ENCODE measurements around the gene AP1G2. TPM values are rescaled to one million over a fixed set of nuclear protein-coding genes. Genes with fewer than 3 reads are reported as not detected.
"Not testable (repeated sequence)": the region's sequence is repeated elsewhere in the genome, so short reads cannot be mapped to it uniquely, and the experiment has no call there.

The AP1G2 gene
- total RNA-seq, 1 experiment from 2014 or later = 45.2 TPM

GRCh38 chr14:23600806-23601205 is 33.2 kb upstream of the AP1G2 start:
- no peak for DNase-seq (ENCODE audit: extremely low read depth, low read depth)

GRCh38 chr14:23600322-23600707 is 32.7 kb upstream of the AP1G2 start:
- DNase-seq (ENCODE audit: extremely low read depth, low read depth) = no peak

- DNase-seq (ENCODE audit: extremely low read depth, low read depth) = not testable (repeated sequence)
Measured at GRCh38 chr14:23594191-23594590, 26.6 kb upstream of the AP1G2 start.

- no peak for DNase-seq (ENCODE audit: extremely low read depth, low read depth)
Measured at GRCh38 chr14:23590198-23590597, 22.6 kb upstream of the AP1G2 start.

- no peak for DNase-seq (ENCODE audit: extremely low read depth, low read depth)
Measured at GRCh38 chr14:23589606-23590005, 22.0 kb upstream of the AP1G2 start.

GRCh38 chr14:23588884-23589598 is 21.4 kb upstream of the AP1G2 start:
- DNase-seq (ENCODE audit: extremely low read depth, low read depth) = peak; percentile 86

- not testable (repeated sequence) for DNase-seq (ENCODE audit: extremely low read depth, low read depth)
Measured at GRCh38 chr14:23584527-23585203, 17.1 kb upstream of the AP1G2 start.

GRCh38 chr14:23583761-23584526 is 16.4 kb upstream of the AP1G2 start:
- not testable (repeated sequence) for DNase-seq (ENCODE audit: extremely low read depth, low read depth)

- no peak for DNase-seq (ENCODE audit: extremely low read depth, low read depth)
Measured at GRCh38 chr14:23582906-23583760, 15.5 kb upstream of the AP1G2 start.

GRCh38 chr14:23580948-23581281 is 13.3 kb upstream of the AP1G2 start:
- no peak for DNase-seq (ENCODE audit: extremely low read depth, low read depth)

GRCh38 chr14:23580152-23580926 is 12.7 kb upstream of the AP1G2 start:
- no peak for DNase-seq (ENCODE audit: extremely low read depth, low read depth)

GRCh38 chr14:23579739-23580138 is 12.1 kb upstream of the AP1G2 start:
- DNase-seq (ENCODE audit: extremely low read depth, low read depth) = no peak

- DNase-seq (ENCODE audit: extremely low read depth, low read depth) = no peak
Measured at GRCh38 chr14:23579311-23579630, 11.7 kb upstream of the AP1G2 start.

GRCh38 chr14:23578560-23579310 is 11.1 kb upstream of the AP1G2 start, which contains the start of gene JPH4:
Gene JPH4, minus strand, starts transcription at chr14:23578790. Its CDS starts 1,337 bp downstream, at chr14:23577453.
- DNase-seq (ENCODE audit: extremely low read depth, low read depth) = no peak

GRCh38 chr14:23577710-23578392 is 10.3 kb upstream of the AP1G2 start:
- no peak for DNase-seq (ENCODE audit: extremely low read depth, low read depth)

- no peak for DNase-seq (ENCODE audit: extremely low read depth, low read depth)
Measured at GRCh38 chr14:23577004-23577681, 9.6 kb upstream of the AP1G2 start.

GRCh38 chr14:23573384-23574015 is 5.9 kb upstream of the AP1G2 start:
- no peak for DNase-seq (ENCODE audit: extremely low read depth, low read depth)

GRCh38 chr14:23572836-23573235 is 5.2 kb upstream of the AP1G2 start:
- DNase-seq (ENCODE audit: extremely low read depth, low read depth) = no peak
